Adrenal gland (tissue), 12 donors: ENCODE results near the gene CHMP2A. TPM values are rescaled to one million over a fixed set of nuclear protein-coding genes. Genes with fewer than 3 reads are reported as not detected.

Experiments
- DNase-seq, 7 donors: peaks; one replicate each; pipeline ENCODE4 v3.0.0-alpha.2; 2019 to 2020
- H3K27ac ChIP-seq, 5 donors: fragments of 200-600 bp; sonication (generic) in 4 of 5; 1 replicate in 3 of 5; 2 replicates in 2 of 5; pipeline versions ENCODE4 v1.5.1 to v1.8.0; 2016 to 2020; ENCODE audit warnings: mild to moderate bottlenecking in 1 of 5
- H3K27me3 ChIP-seq: fragments of 200-600 bp; 2 replicates; pipeline ENCODE4 v1.8.0; 2021
- H3K36me3 ChIP-seq, 2 donors: fragments of 200-600 bp; replicated peaks in 1 of 2; 1 replicate in 1 of 2; 2 replicates in 1 of 2; pipeline versions ENCODE4 v1.5.1 to v1.8.0; 2018 to 2022
- H3K4me1 ChIP-seq, 2 donors: fragments of 200-600 bp; replicated peaks in 1 of 2; 1 replicate in 1 of 2; 2 replicates in 1 of 2; pipeline versions ENCODE4 v1.5.1 to v1.8.0; 2018 to 2021
- H3K4me3 ChIP-seq, 4 donors: fragments of 200-600 bp; sonication (generic) in 3 of 4; one replicate each; pipeline ENCODE4 v1.5.1; 2016 to 2018
- H3K9me3 ChIP-seq, 3 donors: fragments of 200-600 bp; sonication (generic) in 1 of 3; replicated peaks in 1 of 3; 1 replicate in 2 of 3; 2 replicates in 1 of 3; pipeline versions ENCODE4 v1.5.1 to v1.8.0; 2016 to 2021
- POLR2A ChIP-seq, 2 donors: fragments of 450-650 bp; IDR thresholded peaks; one replicate each; pipeline ENCODE4 v1.6.1; 2017; ENCODE audit warnings: antibody characterized with exemption in 2 of 2, mild to moderate bottlenecking in 2 of 2, moderate library complexity in 1 of 2
- WGBS, 4 donors: extraction: QIAGEN DNeasy Blood & Tissue Kit in 2 of 4; methylation state at CpG; one replicate each; pipeline versions ENCODE4 v1.1.5 to v1.1.7; 2013 to 2017; 5-methylcytosine and 5-hydroxymethylcytosine counted together
- intact Hi-C, 2 donors: fragments of 100-400 bp; cut with DNase I; formaldehyde crosslinking; loops; one replicate each; pipeline versions ENCODE4 v1.14.1 to v1.15.0; 2022 to 2023
- polyA plus RNA-seq, 3 donors: library from polyadenylated mRNA; stranded (reverse); fragments of 200-250 nt in 2 of 3; fragments of 350-450 nt in 1 of 3; fragmentation: Illumina TruSeq in 1 of 3; extraction: RNeasy Lipid Tissue Mini Kit (QIAGEN cat#74804) in 1 of 3; gene quantifications; one replicate each; pipeline ENCODE4 v1.2.3, GENCODE V29; 2013 to 2014
- total RNA-seq, 9 donors: library from RNA; depleted of rRNA in 4 of 9; stranded (reverse); fragments of >200 nt in 4 of 9; fragments of 120-200 nt in 1 of 9; fragmentation: NEBNext Ultra II Directional in 1 of 9; extraction: Animal tissue kit (Norgen Biotek cat#: 25700) in 1 of 9; gene quantifications; one replicate each; pipeline versions ENCODE4 v1.1.0 to v1.2.4, GENCODE V29; 2013 to 2023
- TF ChIP-seq, protein P1 (sequence below), 6 experiments: fragments of 450-650 bp in 4 of 6; fragments of 200-600 bp in 2 of 6; sonication (generic) in 1 of 6; IDR thresholded peaks; 1 replicate in 5 of 6; 2 replicates in 1 of 6; pipeline versions ENCODE4 v1.5.1 to v1.8.0; 2016 to 2021; ENCODE audit warnings: antibody characterized with exemption in 6 of 6, mild to moderate bottlenecking in 2 of 6, moderate library complexity in 1 of 6
- donor health status: healthy with polysubstance abuse.
- donor health status: Bipolar disorder and iron deficiency.
- donor health status: DM: yes; HTN: yes; CAD: no.
- donor health status: DM: no; HTN: no; CAD: no.
- donor health status: DM: no; HTN: no; CAD: no.
- donor health status: DM: yes; HTN: yes; CAD: no.

CHMP2A gene
- total and polyA plus RNA-seq, 12 donors, result 146 to 560 (median 210) TPM

DNA sequence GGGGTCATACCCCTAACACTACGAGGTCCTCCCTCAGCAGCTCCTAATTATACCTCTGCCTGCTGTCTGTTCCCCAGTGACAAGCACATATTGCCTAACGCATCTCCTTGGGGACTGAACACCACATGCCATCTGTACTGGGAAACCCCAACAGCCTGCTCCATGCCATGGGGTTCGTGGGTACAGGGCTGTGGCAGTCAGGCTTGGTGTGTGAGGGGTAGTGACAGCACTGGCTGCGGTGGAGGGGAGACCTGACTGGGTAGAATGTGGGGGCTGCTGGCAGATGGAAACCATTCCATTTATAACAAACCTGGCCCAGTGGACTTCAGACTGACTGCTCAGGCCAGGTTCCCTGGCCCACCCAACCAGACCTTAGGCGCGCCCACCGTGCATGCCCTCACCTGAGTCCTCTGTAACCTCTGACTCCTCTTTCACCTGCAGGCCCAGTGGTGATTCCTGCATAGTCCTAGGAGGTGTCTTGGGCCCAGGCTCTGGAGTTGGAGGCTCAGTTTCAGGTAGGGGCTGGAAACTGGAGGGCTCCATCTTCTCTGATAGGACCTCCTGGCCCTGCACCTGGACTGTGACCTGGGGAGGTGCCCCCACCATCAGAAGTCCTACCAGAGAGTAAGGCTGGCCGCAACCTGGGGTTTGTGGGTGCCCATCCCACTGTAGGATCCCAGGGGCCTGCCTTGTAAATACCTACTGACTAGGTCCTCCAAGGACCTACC is 15.2 kb upstream of the CHMP2A start:
- no peak overlapping the region for H3K27ac ChIP-seq
- TF ChIP-seq, protein P1, sequence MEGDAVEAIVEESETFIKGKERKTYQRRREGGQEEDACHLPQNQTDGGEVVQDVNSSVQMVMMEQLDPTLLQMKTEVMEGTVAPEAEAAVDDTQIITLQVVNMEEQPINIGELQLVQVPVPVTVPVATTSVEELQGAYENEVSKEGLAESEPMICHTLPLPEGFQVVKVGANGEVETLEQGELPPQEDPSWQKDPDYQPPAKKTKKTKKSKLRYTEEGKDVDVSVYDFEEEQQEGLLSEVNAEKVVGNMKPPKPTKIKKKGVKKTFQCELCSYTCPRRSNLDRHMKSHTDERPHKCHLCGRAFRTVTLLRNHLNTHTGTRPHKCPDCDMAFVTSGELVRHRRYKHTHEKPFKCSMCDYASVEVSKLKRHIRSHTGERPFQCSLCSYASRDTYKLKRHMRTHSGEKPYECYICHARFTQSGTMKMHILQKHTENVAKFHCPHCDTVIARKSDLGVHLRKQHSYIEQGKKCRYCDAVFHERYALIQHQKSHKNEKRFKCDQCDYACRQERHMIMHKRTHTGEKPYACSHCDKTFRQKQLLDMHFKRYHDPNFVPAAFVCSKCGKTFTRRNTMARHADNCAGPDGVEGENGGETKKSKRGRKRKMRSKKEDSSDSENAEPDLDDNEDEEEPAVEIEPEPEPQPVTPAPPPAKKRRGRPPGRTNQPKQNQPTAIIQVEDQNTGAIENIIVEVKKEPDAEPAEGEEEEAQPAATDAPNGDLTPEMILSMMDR (IDR thresholded peaks at IDR 0.05), result no peak
- TF ChIP-seq POLR2A (IDR thresholded peaks at IDR 0.05), result no peak
- no peaks in the 10 kb centered on the region for H3K27me3 ChIP-seq
- H3K9me3 ChIP-seq, result no peaks in the 10 kb centered on the region
- intact Hi-C loops, result no loop called here
- peak in 6 of 7 donors; percentile 8 to 56 (median 22) for DNase-seq
- peaks cover 0 to 33% of the 10 kb centered on the region in 2 donors for H3K36me3 ChIP-seq
- H3K4me1 ChIP-seq, result peaks cover 8 to 19% of the 10 kb centered on the region in 2 donors
- no peak overlapping the region for H3K4me3 ChIP-seq
- WGBS, 4 donors, result 86 to 92% (median 91%) methylated on average over 4 to 8 of the region's 8 CpGs

DNA sequence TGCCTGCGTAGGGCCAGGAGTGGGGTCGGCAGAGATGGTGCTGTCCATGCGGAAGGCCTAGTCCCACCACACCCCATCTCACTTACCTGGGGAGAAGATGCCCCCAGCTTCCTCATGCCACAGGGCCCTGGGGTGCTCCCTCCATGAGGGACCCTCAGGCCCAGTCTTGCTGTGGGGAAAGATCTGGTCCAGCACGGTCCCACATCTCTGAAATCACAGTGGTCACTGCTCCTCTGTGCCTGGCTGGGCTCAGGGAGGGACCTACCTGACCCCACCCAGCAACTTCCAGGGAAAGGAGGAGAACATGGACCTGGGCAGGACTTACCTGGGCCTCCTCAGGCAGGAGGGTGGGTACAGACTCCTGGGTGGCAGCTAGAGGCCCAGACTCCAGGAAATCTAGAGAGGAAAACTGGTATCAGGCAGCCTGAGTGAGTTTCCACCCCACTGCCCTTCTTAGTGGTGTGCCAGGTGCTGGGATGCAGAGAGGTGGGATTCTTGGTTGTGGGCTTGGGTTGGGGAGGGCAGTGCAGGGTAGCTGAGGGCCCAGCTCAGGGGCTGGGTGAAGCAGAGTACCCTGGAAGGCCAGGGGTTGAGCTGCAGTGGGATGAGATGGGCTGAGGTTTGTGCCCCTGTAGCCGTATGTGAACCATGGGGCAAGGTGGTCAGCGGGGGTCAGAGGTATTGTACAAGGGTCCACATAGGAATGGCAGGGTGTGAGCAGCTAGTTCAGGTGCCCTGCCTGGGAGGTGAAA is 14.5 kb upstream of the CHMP2A start:
- H3K4me3 ChIP-seq, result no peak overlapping the region
- no peaks in the 10 kb centered on the region for H3K9me3 ChIP-seq
- no peak overlapping the region for H3K27ac ChIP-seq
- peaks cover 8 to 16% of the 10 kb centered on the region in 2 donors for H3K4me1 ChIP-seq
- peaks cover 0 to 33% of the 10 kb centered on the region in 2 donors for H3K36me3 ChIP-seq
- intact Hi-C loops, result no loop called here
- DNase-seq, result peak in 6 of 7 donors; percentile 9 to 51 (median 19)
- WGBS, 4 donors, result 90 to 93% (median 91%) methylated on average over 6 of the region's 6 CpGs
- H3K27me3 ChIP-seq, result no peaks in the 10 kb centered on the region
- TF ChIP-seq, protein P1 (IDR thresholded peaks at IDR 0.05), result no peak
- no peak for TF ChIP-seq POLR2A (IDR thresholded peaks at IDR 0.05)

DNA sequence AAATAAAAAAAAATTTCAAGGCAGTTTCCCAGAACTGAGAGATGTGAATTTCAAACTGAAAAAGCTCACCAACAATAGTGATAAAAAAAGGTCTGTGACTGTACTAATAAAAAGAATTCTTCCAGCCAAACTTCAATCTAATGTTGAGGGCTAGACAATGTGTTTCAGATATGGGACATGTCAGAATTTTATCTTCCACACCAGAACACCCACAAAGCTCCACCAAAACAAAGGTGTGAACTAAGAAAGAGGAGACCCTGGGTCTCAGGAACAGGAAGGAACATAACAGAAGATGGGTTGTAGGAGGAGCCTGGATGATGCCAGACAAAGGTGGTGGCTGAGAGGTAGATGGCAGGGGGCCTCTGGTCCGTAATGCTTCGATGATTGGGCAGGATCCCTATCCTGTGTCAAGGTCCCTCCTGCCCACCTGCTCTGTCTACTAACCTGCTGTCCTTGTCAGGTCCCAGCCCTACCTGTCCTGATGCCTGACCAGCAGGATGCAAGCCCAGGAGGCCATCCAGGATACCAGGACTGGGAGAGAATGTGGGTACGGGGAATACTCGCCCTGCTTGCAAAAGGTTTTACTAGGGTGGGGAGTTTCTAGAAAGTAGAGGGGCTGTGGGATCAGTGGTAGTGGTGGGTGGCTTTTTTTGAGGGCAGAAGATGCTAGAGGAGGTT is 13.7 kb upstream of the CHMP2A start:
- Histone ChIP-seq H3K4me1 (peaks cover 8 to 9% of the 10 kb centered on the region in 2 donors), H3K36me3 (peaks cover 0 to 33% of the 10 kb centered on the region in 2 donors), H3K9me3 (no peaks in the 10 kb centered on the region), H3K27ac (no peak overlapping the region), H3K4me3 (no peak overlapping the region), H3K27me3 (no peaks in the 10 kb centered on the region)
- TF ChIP-seq POLR2A (IDR thresholded peaks at IDR 0.05), result no peak
- TF ChIP-seq, protein P1 (IDR thresholded peaks at IDR 0.05), result no peak
- DNase-seq, result peak in 5 of 7 donors; percentile 8 to 54 (median 17)
- WGBS, 4 donors, result 88 to 94% (median 93%) methylated on average over 4 of the region's 4 CpGs
- intact Hi-C loops, result no loop called here

DNA sequence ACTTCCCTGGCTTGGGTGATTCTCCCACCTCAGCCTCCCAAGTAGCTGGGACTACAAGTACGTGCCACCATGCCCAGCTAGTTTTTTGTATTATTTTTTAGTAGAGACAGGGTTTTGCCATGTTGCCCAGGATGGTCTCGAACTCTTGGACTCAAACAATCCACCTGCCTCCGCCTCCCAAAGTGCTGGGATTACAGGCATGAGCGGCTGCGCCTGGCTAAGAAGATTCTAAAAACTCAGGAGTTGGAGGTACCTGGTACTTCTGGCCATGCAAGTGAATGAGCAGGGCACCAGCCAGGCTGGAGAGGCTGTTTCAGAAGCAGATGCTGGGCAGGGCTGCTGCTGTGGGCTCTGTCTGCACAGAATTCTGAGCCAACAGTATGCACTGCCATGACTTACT is 12.1 kb upstream of the CHMP2A start:
- no peaks in the 10 kb centered on the region for H3K27me3 ChIP-seq
- peaks cover 0 to 33% of the 10 kb centered on the region in 2 donors for H3K36me3 ChIP-seq
- H3K4me1 ChIP-seq, result peaks cover 14 to 18% of the 10 kb centered on the region in 2 donors
- intact Hi-C loops, result no loop called here
- no peak overlapping the region for H3K27ac ChIP-seq
- 94 to 98% (median 96%) methylated on average over 4 to 5 of the region's 5 CpGs for WGBS, 4 donors
- TF ChIP-seq POLR2A (IDR thresholded peaks at IDR 0.05), result no peak
- TF ChIP-seq, protein P1 (IDR thresholded peaks at IDR 0.05), result no peak
- H3K9me3 ChIP-seq, result no peaks in the 10 kb centered on the region
- peak in 4 of 7 donors; percentile 6 to 46 (median 17) for DNase-seq
- no peak overlapping the region for H3K4me3 ChIP-seq
